Measurements from ENCODE around the gene ARMH2.

The ARMH2 gene

DNA sequence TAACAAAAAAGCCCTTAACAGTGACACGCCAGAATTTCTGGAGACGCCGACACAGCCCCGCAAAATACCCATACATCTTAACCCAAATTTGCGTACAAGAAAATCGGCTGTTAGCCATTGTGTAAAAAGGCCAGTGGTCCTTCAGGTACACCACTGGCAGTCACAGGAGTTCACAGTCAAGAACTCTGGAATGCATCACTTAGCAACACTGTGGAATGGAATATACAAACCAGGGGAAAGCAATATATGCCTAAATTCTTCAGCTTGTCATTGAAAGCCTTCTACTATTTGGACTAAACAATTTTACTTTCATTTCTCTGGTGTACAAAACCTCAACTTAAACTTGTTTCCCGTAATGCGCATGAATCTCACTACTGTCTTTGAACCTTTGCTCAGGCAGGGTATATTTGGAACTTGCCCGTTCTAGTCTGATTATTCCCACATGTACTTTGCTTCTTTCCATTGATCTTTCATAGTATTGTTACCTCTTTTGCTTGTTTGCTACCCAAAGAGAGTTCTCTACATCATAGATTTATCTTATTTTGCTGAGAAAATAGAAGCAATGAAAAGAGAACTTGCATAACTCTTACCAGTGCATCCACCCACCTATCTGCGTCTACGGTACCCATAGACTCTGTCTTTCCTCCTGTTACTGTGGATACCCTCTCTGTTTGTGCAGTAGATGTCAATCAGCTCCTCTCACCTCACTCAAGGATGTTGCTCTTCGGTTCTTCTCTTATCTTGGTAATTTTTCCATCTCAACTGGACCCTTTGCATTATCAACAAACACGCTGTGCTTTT is at the start of gene ARMH2:
ARMH2 (minus strand) TSS at position 178 of the 801 bp plus-strand sequence; CDS start at position 118, 60 bp downstream.
- H3K36me3 ChIP-seq (ENCODE audit: control insufficient read depth, insufficient read depth, low read length): no peaks in the 10 kb centered on the region
- H3K9ac ChIP-seq (ENCODE audit: low read length): no peak within 1 kb of the TSS
- no peak within 1 kb of the TSS for H3K4me3 ChIP-seq (ENCODE audit: low read length)
- H3K27me3 ChIP-seq (ENCODE audit: control insufficient read depth, insufficient read depth, low read length): no peaks in the 10 kb centered on the region
- no peak within 1 kb of the TSS for H3K27ac ChIP-seq (ENCODE audit: low read depth, low read length)
- no peaks in the 10 kb centered on the region for H3K4me1 ChIP-seq (ENCODE audit: control insufficient read depth, insufficient read depth, low read length)

DNA sequence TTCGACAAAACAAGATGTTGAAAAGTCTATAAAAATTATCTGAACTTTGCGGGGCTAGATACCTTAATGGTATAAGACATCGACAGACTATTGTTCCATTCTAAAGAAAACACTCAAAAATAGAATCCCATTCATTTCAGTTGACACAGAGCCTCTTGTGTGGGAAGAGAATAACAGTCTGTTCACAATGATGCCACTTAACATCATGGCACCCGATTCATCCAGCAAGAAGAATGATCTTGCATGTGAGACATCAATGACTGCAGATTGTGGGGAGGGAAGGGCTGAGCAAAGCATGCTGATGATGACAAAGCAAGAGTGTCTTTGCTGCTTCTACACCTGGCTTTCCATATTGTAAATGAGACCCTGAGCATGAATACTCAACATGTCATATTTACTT is 49.7 kb upstream of the ARMH2 start:
- Histone ChIP-seq H3K36me3 (ENCODE audit: control insufficient read depth, insufficient read depth, low read length) (peaks cover 3% of the 10 kb centered on the region), H3K4me1 (ENCODE audit: control insufficient read depth, insufficient read depth, low read length) (no peaks in the 10 kb centered on the region), H3K27me3 (ENCODE audit: control insufficient read depth, insufficient read depth, low read length) (no peaks in the 10 kb centered on the region), H3K9ac (ENCODE audit: low read length) (no peak overlapping the region), H3K27ac (ENCODE audit: low read depth, low read length) (no peak overlapping the region), H3K4me3 (ENCODE audit: low read length) (no peak overlapping the region)

- Histone ChIP-seq H3K27ac (ENCODE audit: low read depth, low read length) (no peak overlapping the region), H3K36me3 (ENCODE audit: control insufficient read depth, insufficient read depth, low read length) (peaks cover 3% of the 10 kb centered on the region), H3K4me1 (ENCODE audit: control insufficient read depth, insufficient read depth, low read length) (no peaks in the 10 kb centered on the region), H3K4me3 (ENCODE audit: low read length) (no peak overlapping the region), H3K9ac (ENCODE audit: low read length) (no peak overlapping the region), H3K27me3 (ENCODE audit: control insufficient read depth, insufficient read depth, low read length) (no peaks in the 10 kb centered on the region)
These were observed 48.7 kb upstream of the ARMH2 start for GRCh38 chr6:24847402-24847801.

GRCh38 chr6:24845578-24845977 is 46.9 kb upstream of the ARMH2 start:
- Histone ChIP-seq H3K27me3 (ENCODE audit: control insufficient read depth, insufficient read depth, low read length) (no peaks in the 10 kb centered on the region), H3K9ac (ENCODE audit: low read length) (no peak overlapping the region), H3K27ac (ENCODE audit: low read depth, low read length) (no peak overlapping the region), H3K4me3 (ENCODE audit: low read length) (no peak overlapping the region), H3K36me3 (ENCODE audit: control insufficient read depth, insufficient read depth, low read length) (peaks cover 3% of the 10 kb centered on the region), H3K4me1 (ENCODE audit: control insufficient read depth, insufficient read depth, low read length) (no peaks in the 10 kb centered on the region)

- no peak overlapping the region for H3K27ac ChIP-seq (ENCODE audit: low read depth, low read length)
- no peak overlapping the region for H3K9ac ChIP-seq (ENCODE audit: low read length)
- no peaks in the 10 kb centered on the region for H3K4me1 ChIP-seq (ENCODE audit: control insufficient read depth, insufficient read depth, low read length)
- no peak overlapping the region for H3K4me3 ChIP-seq (ENCODE audit: low read length)
- peaks cover 3% of the 10 kb centered on the region for H3K36me3 ChIP-seq (ENCODE audit: control insufficient read depth, insufficient read depth, low read length)
- no peaks in the 10 kb centered on the region for H3K27me3 ChIP-seq (ENCODE audit: control insufficient read depth, insufficient read depth, low read length)
These were observed 46.2 kb upstream of the ARMH2 start for GRCh38 chr6:24844903-24845302.

GRCh38 chr6:24844061-24844460 is 45.3 kb upstream of the ARMH2 start:
- Histone ChIP-seq H3K27me3 (ENCODE audit: control insufficient read depth, insufficient read depth, low read length) (no peaks in the 10 kb centered on the region), H3K4me3 (ENCODE audit: low read length) (no peak overlapping the region), H3K4me1 (ENCODE audit: control insufficient read depth, insufficient read depth, low read length) (no peaks in the 10 kb centered on the region), H3K9ac (ENCODE audit: low read length) (no peak overlapping the region), H3K36me3 (ENCODE audit: control insufficient read depth, insufficient read depth, low read length) (peaks cover 3% of the 10 kb centered on the region), H3K27ac (ENCODE audit: low read depth, low read length) (no peak overlapping the region)

GRCh38 chr6:24840187-24840586 is 41.5 kb upstream of the ARMH2 start:
- Histone ChIP-seq H3K4me1 (ENCODE audit: control insufficient read depth, insufficient read depth, low read length) (no peaks in the 10 kb centered on the region), H3K27ac (ENCODE audit: low read depth, low read length) (no peak overlapping the region), H3K9ac (ENCODE audit: low read length) (no peak overlapping the region), H3K36me3 (ENCODE audit: control insufficient read depth, insufficient read depth, low read length) (no peaks in the 10 kb centered on the region), H3K27me3 (ENCODE audit: control insufficient read depth, insufficient read depth, low read length) (no peaks in the 10 kb centered on the region), H3K4me3 (ENCODE audit: low read length) (no peak overlapping the region)

GRCh38 chr6:24838994-24839393 is 40.3 kb upstream of the ARMH2 start:
- no peaks in the 10 kb centered on the region for H3K27me3 ChIP-seq (ENCODE audit: control insufficient read depth, insufficient read depth, low read length)
- H3K27ac ChIP-seq (ENCODE audit: low read depth, low read length): no peak overlapping the region
- H3K4me1 ChIP-seq (ENCODE audit: control insufficient read depth, insufficient read depth, low read length): no peaks in the 10 kb centered on the region
- H3K36me3 ChIP-seq (ENCODE audit: control insufficient read depth, insufficient read depth, low read length): no peaks in the 10 kb centered on the region
- no peak overlapping the region for H3K9ac ChIP-seq (ENCODE audit: low read length)
- no peak overlapping the region for H3K4me3 ChIP-seq (ENCODE audit: low read length)

GRCh38 chr6:24838081-24838480 is 39.4 kb upstream of the ARMH2 start:
- Histone ChIP-seq H3K4me1 (ENCODE audit: control insufficient read depth, insufficient read depth, low read length) (no peaks in the 10 kb centered on the region), H3K27ac (ENCODE audit: low read depth, low read length) (no peak overlapping the region), H3K27me3 (ENCODE audit: control insufficient read depth, insufficient read depth, low read length) (no peaks in the 10 kb centered on the region), H3K36me3 (ENCODE audit: control insufficient read depth, insufficient read depth, low read length) (no peaks in the 10 kb centered on the region), H3K9ac (ENCODE audit: low read length) (no peak overlapping the region), H3K4me3 (ENCODE audit: low read length) (no peak overlapping the region)

DNA sequence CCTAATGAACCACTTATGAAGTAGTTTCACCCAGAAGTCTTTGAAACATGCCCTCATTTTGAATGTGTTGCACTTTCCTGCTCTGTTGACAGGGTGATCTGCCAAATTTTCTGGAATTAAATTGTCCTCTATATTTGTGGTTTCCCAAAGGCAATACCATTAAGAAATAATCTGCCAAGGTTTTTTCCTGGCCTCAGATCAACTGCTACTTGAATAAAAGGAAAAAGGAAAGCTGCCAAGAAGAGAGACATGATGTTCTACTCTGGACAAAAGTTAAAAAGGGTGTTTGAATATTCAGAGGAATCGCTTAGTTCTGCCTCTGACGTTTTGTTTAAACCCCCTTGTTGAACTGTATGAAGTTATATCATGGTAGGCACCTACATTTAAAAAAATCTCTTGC is 37.4 kb upstream of the ARMH2 start:
- Histone ChIP-seq H3K36me3 (ENCODE audit: control insufficient read depth, insufficient read depth, low read length) (no peaks in the 10 kb centered on the region), H3K27ac (ENCODE audit: low read depth, low read length) (no peak overlapping the region), H3K4me3 (ENCODE audit: low read length) (no peak overlapping the region)

GRCh38 chr6:24833711-24834386 is 35.1 kb upstream of the ARMH2 start:
- Histone ChIP-seq H3K27me3 (ENCODE audit: control insufficient read depth, insufficient read depth, low read length) (no peaks in the 10 kb centered on the region), H3K36me3 (ENCODE audit: control insufficient read depth, insufficient read depth, low read length) (no peaks in the 10 kb centered on the region), H3K4me1 (ENCODE audit: control insufficient read depth, insufficient read depth, low read length) (no peaks in the 10 kb centered on the region), H3K27ac (ENCODE audit: low read depth, low read length) (no peak overlapping the region), H3K4me3 (ENCODE audit: low read length) (no peak overlapping the region), H3K9ac (ENCODE audit: low read length) (no peak overlapping the region)

More for the DNA sequence above, 37.4 kb upstream of the ARMH2 start:
- no peaks in the 10 kb centered on the region for H3K4me1 ChIP-seq (ENCODE audit: control insufficient read depth, insufficient read depth, low read length)
- H3K9ac ChIP-seq (ENCODE audit: low read length): no peak overlapping the region
- H3K27me3 ChIP-seq (ENCODE audit: control insufficient read depth, insufficient read depth, low read length): no peaks in the 10 kb centered on the region

DNA sequence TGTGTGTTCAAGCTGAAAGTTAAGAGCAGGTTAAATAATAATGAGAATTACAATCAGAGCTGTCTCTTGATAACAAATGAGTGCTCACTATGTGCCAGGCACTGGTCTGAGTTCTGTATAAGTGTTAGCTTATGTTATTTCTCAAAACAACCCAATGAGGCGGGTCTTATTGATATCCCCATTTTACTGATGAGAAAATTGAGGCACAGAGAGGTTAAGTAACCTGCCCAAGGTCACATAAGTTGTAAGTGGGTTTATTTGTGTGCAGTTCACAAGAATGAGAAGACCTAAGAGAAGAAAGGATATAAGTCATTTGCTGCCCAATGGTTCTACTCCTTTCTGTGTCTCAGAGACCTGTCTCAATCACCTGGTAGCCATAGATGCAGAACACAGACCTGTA is 34.1 kb upstream of the ARMH2 start:
- H3K4me1 ChIP-seq (ENCODE audit: control insufficient read depth, insufficient read depth, low read length): no peaks in the 10 kb centered on the region
- no peaks in the 10 kb centered on the region for H3K36me3 ChIP-seq (ENCODE audit: control insufficient read depth, insufficient read depth, low read length)
- H3K27ac ChIP-seq (ENCODE audit: low read depth, low read length): no peak overlapping the region
- H3K9ac ChIP-seq (ENCODE audit: low read length): no peak overlapping the region
- no peak overlapping the region for H3K4me3 ChIP-seq (ENCODE audit: low read length)
- H3K27me3 ChIP-seq (ENCODE audit: control insufficient read depth, insufficient read depth, low read length): no peaks in the 10 kb centered on the region

Measured in rectal smooth muscle tissue (tissue), 1 donor.